Memory B cell (primary cell): ENCODE measurements around the gene CSNK2A1.
A peak's percentile ranks its signal among the peaks of the same experiment; 100 is the strongest.

Experiments
- ATAC-seq: fragments of 150-1000 bp; cut with Tn5 transposase; 2 replicates; pipeline ENCODE4 v1.10.0; 2021; ENCODE audit warnings: low read depth, mild to moderate bottlenecking, moderate library complexity
- DNase-seq, 2 donors: peaks; one replicate each; pipeline ENCODE4 v3.0.0; 2022; ENCODE audit warnings: low spot score in 2 of 2
- H3K27ac Mint-ChIP-seq: one replicate; pipeline ENCODE4 v1.8.0; 2022; ENCODE audit warnings: mild to moderate bottlenecking, moderate library complexity, mixed read lengths
- H3K27me3 Mint-ChIP-seq: one replicate; pipeline ENCODE4 v1.8.0; 2022; ENCODE audit warnings: mixed read lengths
- H3K36me3 Mint-ChIP-seq: one replicate; pipeline ENCODE4 v1.8.0; 2022; ENCODE audit warnings: mild to moderate bottlenecking, mixed read lengths
- H3K4me1 Mint-ChIP-seq: one replicate; pipeline ENCODE4 v1.8.0; 2022; ENCODE audit warnings: mixed read lengths
- H3K4me3 Mint-ChIP-seq: one replicate; pipeline ENCODE4 v1.8.0; 2022; ENCODE audit warnings: mild to moderate bottlenecking, moderate library complexity, mixed read lengths
- H3K9me3 Mint-ChIP-seq: one replicate; pipeline ENCODE4 v1.8.0; 2022; ENCODE audit warnings: mixed read lengths

Gene CSNK2A1

DNA sequence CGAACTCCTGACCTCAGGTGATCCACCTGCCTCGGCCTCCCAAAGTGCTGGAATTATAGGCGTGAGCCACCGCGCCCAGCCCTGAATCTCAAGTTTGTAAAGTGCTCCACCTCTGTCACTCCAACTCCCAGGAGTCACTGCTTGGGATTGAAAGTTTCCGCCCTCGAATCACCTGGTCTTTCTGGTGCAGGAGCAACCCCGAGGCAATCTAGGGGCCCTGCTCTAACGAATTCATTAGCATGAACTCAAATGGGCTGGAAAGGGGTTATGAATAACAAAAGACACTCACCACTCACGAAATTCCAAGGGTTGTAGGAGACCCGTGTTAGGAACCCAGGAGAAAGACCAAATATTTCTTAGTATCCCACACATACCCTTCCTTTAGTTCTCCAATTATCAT, 109.4 kb downstream of the CSNK2A1 start:
- H3K27ac Mint-ChIP-seq: no peak overlapping the region
- DNase-seq (no peak), ATAC-seq (no peak)
- H3K27me3 Mint-ChIP-seq: no peaks in the 10 kb centered on the region
- peak overlapping the region; percentile 69 for H3K4me3 Mint-ChIP-seq
- H3K36me3 Mint-ChIP-seq: peaks cover 10% of the 10 kb centered on the region
- H3K4me1 Mint-ChIP-seq: peaks cover 30% of the 10 kb centered on the region
- H3K9me3 Mint-ChIP-seq: no peaks in the 10 kb centered on the region

DNA sequence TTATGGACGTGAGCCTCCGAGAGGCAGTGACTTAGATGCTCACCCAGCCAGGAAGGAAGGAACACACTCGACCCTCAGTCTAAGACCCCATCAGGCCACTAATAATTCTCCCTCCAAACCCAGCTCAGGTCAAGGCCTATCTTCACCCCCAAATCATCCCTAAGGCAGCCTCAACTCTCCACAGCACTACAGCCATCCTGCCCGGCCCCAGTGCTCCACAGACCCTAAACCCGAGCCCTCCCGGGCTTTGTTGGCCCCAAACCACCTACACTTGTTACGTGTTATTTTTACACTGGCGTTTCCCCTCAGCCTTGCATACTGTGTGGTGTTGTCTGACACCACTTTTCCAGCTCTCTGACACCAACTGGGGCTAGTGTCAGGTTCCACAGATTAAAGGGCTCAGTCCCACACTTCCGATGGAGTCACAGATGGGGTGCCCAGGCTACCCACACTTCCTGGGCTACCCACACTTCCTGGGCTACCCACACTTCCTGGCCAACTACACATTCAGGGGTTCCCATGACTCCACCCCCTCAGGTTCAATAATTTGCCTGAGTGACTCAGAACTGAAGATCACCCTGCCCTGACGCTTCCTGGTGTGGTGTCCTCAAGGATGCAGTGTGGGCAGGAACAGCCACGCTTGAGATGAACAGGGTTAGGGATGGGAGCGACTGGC, 110.2 kb downstream of the CSNK2A1 start:
- DNase-seq: no peak
- Mint-ChIP-seq H3K9me3 (no peaks in the 10 kb centered on the region), H3K4me3 (peak overlapping the region; percentile 69), H3K27ac (peak overlapping the region; percentile 97), H3K27me3 (no peaks in the 10 kb centered on the region), H3K36me3 (peaks cover 11% of the 10 kb centered on the region), H3K4me1 (peaks cover 23% of the 10 kb centered on the region)
- ATAC-seq: peak; percentile 75

DNA sequence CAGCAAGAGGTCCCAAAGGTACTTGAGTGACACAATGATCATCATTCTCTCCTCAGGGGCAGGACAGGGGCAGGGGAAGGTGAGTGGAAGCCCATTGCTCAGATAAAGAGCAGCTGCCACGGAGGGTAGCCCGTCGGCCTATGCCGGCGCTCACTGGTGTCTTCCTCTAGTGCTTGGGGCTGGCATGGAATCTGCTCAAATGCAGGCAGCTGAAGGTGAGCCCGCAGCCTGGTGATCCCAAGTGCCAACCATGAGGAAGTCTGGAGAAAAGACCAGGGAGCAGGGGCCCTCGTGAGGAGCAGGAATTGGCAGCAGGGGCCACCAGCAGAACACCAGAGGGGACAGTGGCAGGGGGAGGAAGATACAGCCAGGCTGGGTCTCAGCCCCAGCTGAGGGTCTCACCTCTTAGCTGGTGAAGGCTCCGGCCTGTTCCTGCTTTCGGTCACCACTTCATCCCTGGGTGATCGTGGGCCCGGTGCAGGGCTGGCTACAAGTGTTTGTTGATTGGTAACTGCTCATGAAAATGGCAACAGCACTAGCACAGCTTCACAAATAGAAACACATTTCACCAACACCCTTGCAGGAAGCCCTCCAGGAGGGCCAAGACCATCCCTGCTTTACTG, 110.8 kb downstream of the CSNK2A1 start:
- Mint-ChIP-seq H3K27me3 (no peaks in the 10 kb centered on the region), H3K9me3 (no peaks in the 10 kb centered on the region), H3K36me3 (peaks cover 14% of the 10 kb centered on the region), H3K27ac (peak overlapping the region; percentile 97), H3K4me3 (peak overlapping the region; percentile 69), H3K4me1 (peaks cover 19% of the 10 kb centered on the region)
- DNase-seq (no peak), ATAC-seq (no peak)

DNA sequence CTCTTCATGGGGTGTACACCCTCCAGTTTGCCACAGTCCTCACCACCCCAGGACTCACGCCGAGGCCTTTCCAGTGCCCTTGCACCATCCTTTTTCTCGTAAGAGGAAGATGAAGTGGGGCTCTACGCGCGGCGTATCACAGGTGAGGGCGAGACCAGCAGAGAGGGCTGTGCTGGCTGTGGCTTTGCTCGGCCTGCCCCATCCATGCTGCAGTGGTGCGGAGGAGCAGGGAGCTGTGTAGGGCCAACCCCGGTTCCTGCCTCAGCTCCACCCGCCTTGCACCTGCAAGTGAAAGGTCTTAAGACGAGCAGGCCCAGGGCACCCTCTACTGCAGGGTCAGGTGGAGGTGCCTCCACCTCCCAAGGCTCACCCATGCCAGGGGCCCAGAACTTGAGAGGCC, 111.4 kb downstream of the CSNK2A1 start:
- H3K36me3 Mint-ChIP-seq: peaks cover 12% of the 10 kb centered on the region
- peaks cover 15% of the 10 kb centered on the region for H3K4me1 Mint-ChIP-seq
- H3K4me3 Mint-ChIP-seq: no peak overlapping the region
- ATAC-seq (no peak), DNase-seq (no peak)
- H3K27ac Mint-ChIP-seq: no peak overlapping the region
- no peaks in the 10 kb centered on the region for H3K9me3 Mint-ChIP-seq
- no peaks in the 10 kb centered on the region for H3K27me3 Mint-ChIP-seq

DNA sequence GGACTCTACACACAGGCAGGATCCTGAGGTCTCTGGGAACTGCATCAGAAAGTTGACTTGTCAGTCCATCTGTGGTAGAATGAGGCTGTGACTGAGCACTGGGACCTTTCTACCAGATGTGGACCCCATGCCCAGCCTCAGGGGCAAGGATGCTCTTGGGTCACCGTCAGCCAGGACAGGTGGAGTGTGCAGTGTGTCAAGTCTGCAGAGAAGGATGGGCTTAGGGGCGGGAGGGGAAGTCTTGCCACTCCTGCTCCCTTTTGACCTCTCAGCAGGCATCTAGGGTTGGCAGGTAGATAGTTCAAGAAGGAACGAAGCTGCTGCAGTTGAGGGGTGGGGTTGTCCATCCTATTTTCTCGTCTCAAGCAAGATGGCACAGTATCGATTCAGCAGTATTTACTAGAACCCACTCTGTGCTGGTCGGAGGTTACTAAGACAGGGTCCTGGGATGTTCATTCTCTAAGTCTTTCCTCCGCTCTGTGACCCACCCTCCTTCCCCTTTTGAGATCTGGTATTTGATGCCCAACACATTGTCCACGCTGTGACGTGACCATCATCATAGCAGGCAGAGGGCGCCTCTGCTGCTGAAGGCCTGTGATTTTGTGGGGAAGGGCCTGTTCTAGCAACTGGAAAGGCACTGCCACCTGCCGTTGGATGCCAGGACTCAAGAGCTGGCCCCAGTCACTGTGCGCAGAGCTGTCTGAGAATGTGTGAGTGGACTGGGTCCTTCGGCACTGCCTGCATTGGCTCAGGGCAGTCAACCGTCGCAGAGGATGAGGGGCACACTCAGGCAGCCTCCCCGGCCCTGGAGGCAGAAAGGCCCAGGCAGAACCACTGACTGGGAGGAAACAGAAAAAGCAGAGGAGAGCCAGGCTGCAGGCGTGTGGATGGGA, 112.3 kb downstream of the CSNK2A1 start:
- H3K27ac Mint-ChIP-seq: peak overlapping the region; percentile 11
- DNase-seq (no peak), ATAC-seq (peak; percentile 52)
- H3K4me1 Mint-ChIP-seq: peaks cover 13% of the 10 kb centered on the region
- no peaks in the 10 kb centered on the region for H3K27me3 Mint-ChIP-seq
- H3K36me3 Mint-ChIP-seq: peaks cover 13% of the 10 kb centered on the region
- no peaks in the 10 kb centered on the region for H3K9me3 Mint-ChIP-seq
- no peak overlapping the region for H3K4me3 Mint-ChIP-seq

DNA sequence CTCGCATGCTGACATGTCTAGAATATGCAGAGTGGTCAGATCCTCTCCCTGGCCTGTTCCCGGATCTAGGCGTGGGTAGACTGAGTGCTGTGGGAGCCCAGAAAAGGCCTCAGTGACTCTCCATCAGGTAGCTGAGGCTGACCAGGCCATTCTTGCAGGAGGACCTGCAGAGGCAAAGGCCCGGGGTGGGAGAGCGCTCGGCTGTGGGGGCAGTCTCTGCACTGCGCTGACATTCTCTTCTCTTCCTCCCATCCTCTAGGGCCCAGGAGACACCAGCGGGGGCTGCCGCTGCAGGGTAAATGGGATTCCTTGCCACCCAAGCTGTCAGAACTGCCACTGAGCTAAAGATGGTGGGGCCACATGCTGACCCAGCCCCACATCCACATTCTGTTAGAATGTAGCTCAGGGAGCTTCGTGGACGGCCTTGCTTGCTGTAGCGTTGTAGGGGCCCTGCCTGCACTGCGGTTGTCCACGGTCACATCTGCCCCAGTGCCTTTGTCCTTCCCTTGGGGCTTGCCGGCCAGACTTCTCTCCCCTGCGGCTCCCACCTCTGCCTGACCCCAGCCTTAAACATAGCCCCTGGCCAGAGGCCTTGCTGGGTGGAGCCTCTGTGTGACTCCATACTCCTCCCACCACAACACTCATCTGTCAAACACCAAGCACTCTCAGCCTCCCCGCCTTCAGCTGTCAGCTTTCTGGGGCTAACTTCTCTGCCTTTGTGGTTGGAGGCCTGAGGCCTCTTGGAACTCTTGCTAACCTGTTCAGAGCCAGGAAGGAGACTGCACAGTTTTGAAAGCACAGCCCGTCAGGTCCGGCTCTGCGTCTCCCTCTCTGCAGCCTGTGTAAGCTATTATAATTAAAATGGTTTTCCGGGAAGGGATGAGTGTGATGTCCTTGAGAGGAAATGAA, 113.2 kb downstream of the CSNK2A1 start:
- Mint-ChIP-seq H3K9me3 (no peaks in the 10 kb centered on the region), H3K36me3 (peaks cover 10% of the 10 kb centered on the region), H3K4me1 (peaks cover 13% of the 10 kb centered on the region), H3K4me3 (no peak overlapping the region), H3K27me3 (no peaks in the 10 kb centered on the region), H3K27ac (peak overlapping the region; percentile 7)
- no peak for ATAC-seq
- no peak for DNase-seq

DNA sequence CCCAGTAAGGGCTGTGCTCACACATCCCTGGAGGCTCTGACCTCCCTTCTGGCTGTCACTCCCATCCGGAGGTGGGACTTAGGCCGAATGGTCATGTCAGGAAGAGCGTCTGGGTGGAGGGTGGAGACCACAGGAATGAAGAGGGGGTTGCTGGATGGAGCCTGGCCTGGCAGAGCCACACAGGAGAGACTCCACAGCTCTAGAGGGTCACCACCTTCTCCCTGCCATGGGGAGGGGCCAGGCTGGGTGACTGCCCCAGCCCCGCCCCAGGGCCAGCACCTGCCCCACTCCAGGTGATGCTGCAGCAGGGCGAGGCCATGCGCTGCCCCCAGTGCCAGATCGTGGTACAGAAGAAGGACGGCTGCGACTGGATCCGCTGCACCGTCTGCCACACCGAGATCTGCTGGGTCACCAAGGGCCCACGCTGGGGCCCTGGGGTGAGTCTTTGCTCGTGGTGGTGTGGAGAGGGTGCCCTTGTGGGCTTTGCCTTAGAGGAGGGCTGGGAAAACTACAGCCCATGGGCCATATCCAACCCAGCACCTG, 114.9 kb downstream of the CSNK2A1 start:
- no peaks in the 10 kb centered on the region for H3K9me3 Mint-ChIP-seq
- no peak for DNase-seq
- no peak overlapping the region for H3K27ac Mint-ChIP-seq
- no peaks in the 10 kb centered on the region for H3K27me3 Mint-ChIP-seq
- peaks cover 15% of the 10 kb centered on the region for H3K36me3 Mint-ChIP-seq
- no peak overlapping the region for H3K4me3 Mint-ChIP-seq
- peaks cover 12% of the 10 kb centered on the region for H3K4me1 Mint-ChIP-seq
- no peak for ATAC-seq

DNA sequence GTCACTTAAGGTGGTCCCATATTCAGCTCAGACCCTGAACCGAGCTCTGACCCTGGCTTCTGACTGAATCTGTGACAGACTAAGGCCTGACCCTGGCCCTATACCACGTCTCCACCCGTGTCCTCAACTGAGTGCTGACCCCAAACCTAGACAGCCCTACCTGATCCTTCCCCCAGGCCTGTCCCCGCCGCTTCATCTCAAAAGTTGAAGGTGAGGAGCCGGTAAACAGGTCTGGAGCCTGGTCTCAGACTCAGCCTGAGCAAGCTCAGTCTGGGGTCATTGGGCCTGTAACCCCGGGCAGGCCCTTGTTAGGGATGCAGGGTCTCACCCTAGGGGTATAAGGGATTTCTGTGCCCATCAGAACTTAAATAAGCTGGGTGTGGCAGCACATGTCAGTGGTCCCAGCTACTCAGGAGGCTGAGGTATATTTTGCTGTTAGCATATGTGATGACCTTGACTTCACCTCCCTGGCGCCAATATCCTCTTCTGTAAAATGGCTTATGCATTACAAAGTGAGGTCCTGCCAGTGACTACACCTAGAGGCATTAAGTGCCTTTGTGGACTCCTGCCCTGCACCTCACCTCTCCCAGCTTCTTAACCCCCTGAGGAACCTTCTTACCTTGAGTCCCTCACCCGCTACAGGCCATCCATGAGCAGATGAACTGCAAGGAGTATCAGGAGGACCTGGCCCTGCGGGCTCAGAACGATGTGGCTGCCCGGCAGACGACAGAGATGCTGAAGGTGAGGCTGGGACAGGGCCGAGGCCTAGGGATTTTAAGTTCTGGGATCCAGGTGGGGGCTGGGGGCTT, 115.5 kb downstream of the CSNK2A1 start:
- DNase-seq (no peak), ATAC-seq (no peak)
- H3K36me3 Mint-ChIP-seq: peaks cover 15% of the 10 kb centered on the region
- H3K4me1 Mint-ChIP-seq: peaks cover 5% of the 10 kb centered on the region
- H3K27ac Mint-ChIP-seq: no peak overlapping the region
- H3K4me3 Mint-ChIP-seq: no peak overlapping the region
- H3K27me3 Mint-ChIP-seq: no peaks in the 10 kb centered on the region
- no peaks in the 10 kb centered on the region for H3K9me3 Mint-ChIP-seq

DNA sequence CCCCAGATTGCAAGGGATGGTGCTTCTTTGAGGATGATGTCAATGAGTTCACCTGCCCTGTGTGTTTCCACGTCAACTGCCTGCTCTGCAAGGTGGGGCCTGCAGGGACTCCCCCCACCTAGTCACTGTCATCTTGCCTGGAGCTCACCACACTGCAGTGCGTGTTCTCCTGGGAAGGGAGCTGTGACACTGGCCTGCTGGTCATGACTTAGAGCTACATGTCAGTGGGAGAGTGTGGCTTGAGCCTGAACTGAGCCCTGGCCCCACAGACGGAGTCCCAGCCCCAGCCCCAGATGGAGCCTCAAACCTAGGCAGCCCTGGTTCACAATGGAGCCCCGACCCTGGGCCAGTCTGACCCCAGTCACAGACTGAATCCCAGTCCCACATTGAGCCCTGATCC, 116.2 kb downstream of the CSNK2A1 start:
- DNase-seq: no peak
- ATAC-seq: no peak
- Mint-ChIP-seq H3K4me1 (peaks cover 3% of the 10 kb centered on the region), H3K9me3 (no peaks in the 10 kb centered on the region), H3K36me3 (peaks cover 15% of the 10 kb centered on the region), H3K27ac (no peak overlapping the region), H3K4me3 (no peak overlapping the region), H3K27me3 (no peaks in the 10 kb centered on the region)

DNA sequence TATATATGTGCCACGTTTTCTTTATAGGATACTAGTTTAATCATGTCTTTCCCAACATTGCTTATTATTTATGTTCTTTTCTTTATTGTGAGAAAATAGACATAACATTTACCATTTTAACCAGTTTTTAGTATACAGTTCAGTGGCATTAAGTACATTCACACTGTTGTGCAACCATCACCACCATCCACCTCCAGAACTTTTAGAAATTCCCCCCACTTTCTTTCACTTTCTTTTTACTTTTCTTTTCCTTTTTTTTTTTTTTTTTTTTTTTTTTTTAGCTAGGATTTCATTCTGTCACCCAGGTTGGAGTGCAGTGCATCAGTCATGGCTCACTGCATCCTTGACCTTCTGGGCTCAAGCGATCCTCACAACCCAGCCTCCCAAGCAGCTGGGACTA, 117.0 kb downstream of the CSNK2A1 start:
- Mint-ChIP-seq H3K4me3 (no peak overlapping the region), H3K9me3 (no peaks in the 10 kb centered on the region), H3K4me1 (peaks cover 2% of the 10 kb centered on the region), H3K27ac (no peak overlapping the region), H3K36me3 (peaks cover 20% of the 10 kb centered on the region), H3K27me3 (no peaks in the 10 kb centered on the region)
- DNase-seq: no peak
- ATAC-seq: no peak
